ENCODE data around the gene COX7A2L.
"Not testable (repeated sequence)": the region's sequence is repeated elsewhere in the genome, so short reads cannot be mapped to it uniquely, and the experiment has no call there.

COX7A2L gene

DNA sequence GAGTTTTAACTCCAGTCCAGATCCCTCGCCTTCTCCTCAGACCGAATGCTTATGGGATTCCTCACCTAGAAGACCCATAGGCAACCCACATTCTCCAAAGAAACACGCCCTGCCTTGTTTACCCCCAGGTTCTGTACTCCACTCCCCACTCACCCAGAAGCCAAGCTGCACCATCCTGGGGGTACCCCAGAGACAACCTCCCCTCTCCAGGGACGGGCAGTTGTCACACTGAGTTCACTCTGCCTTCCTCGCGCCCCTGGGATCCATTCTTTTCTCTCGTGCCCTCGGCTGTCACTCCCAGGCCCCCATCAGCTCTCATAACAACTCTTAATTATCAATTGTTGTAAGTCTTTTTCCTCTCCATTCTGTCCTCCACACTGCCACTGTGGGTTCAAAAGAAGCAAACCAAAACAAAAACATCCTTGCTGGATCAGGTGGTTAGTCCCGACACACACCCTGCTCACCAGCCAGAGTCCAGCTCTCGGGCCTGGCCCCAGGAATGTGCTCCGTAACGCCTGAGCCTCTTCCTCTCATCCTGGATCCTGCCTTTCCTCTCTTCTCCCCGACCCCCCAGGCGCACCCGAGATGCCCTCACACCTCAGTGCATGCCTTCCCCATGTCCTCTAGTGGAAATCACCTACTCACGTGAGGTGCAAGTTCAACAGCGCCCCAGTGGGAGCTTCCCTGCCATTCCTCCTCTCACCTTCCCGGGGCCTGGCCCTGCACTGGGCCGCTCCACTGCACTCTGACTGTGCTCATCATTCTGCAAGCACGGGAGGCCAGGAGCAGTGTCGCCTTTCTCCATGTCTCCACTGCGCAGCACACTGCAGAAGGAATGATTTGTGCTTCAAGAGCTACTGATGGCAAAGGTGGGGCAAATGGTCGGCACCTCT, 20.7 kb downstream of the COX7A2L start:
- FAIRE-seq (peak; percentile 13), DNase-seq (ENCODE audit: low spot score) (no peak)

GRCh38 chr2:42339191-42339912, 21.7 kb downstream of the COX7A2L start:
- no peak for DNase-seq (ENCODE audit: low spot score)
- FAIRE-seq = no peak

GRCh38 chr2:42338567-42339190, 22.3 kb downstream of the COX7A2L start:
- FAIRE-seq (no peak), DNase-seq (ENCODE audit: low spot score) (no peak)

DNA sequence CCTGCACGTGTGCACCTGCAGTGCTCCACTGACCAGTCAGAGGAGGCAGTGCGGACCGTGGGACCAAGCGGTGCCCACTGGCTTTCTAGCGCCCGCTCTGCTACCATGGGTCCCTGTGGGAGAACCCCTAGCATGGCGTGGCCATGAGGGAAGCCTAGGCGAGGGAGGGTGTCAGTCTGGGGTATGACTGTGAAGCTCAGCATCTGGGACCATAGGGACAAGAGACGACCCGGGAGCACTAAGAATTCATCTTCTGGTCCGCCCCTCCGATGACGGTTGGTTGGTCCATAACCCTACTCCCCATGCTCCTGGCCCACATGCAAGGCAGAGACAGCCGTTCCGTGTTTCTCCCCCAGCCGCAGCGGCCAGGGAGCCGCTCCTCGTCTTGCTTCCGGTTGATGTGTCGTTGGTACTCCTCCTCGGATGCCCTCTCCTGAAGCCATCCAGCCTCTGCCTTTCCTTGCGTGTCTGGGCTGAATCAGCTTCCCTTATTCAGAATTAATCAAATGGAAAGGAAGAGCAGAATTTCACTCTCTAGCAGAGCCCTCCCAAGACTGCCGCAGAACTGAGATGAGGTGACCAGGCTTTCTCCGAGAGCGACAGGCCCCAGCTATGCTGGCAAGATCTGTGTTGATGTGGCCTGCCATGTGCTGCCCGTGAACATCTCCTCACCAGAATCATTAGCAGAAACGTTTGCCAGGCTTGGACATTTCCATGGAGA, 23.0 kb downstream of the COX7A2L start:
- DNase-seq (ENCODE audit: low spot score) (no peak), FAIRE-seq (no peak)

DNA sequence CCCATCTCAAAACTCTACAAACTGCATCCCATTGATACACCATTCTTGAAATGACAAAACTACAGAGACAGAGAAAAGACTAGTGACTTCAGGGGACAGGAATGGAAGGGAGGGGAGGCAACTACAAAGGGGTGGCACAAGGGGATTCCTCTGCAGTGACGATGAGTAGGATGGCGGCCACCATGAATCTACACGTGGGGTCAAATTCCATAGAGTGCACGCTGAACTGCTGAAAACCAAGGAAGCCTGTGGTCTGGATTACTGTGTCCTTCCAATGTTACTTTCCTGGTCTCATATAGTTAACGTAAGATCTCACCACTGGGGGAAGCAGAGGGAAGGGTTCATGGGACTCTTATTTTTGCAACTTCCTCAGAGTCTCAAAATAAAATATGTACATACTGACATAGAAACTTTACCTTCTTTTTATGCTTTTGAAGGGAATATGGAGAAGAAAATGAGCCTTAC, 23.6 kb downstream of the COX7A2L start:
- FAIRE-seq (no peak), DNase-seq (ENCODE audit: low spot score) (no peak)

- FAIRE-seq (no peak), DNase-seq (ENCODE audit: low spot score) (no peak)
These were observed 24.6 kb downstream of the COX7A2L start for GRCh38 chr2:42336361-42336965.

DNA sequence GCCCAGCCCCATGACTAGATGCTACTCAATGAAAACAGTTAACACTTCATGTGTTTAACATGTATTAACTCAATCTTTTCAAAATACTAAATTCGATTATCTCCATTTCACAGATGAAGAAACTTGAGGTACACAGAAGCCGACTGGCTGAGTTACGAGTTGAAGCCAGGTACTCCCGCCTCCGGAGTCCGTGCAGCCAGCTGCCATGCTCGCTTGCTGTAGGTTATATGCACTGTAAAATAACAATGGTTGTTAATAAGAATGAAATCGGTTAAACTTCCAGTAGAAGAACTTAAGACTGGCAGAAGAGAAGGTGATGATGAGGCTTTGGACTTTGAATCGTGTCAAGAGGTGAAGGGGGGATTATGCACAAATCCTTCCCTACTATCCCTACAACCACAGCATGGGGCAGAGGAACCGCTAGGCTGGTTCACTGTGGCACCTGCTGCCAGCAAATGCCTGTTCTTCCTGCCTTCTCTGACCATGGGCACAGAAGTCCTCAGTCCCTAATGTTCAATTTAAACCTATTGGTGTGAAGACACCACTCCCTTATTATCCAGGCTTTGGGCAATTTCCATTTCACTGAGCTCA, 25.4 kb downstream of the COX7A2L start:
- DNase-seq (ENCODE audit: low spot score) = no peak
- FAIRE-seq = no peak

GRCh38 chr2:42334865-42335264, 26.2 kb downstream of the COX7A2L start:
- not testable (repeated sequence) for DNase-seq (ENCODE audit: low spot score); FAIRE-seq

- no peak for FAIRE-seq
- no peak for DNase-seq (ENCODE audit: low spot score)
These were observed 26.8 kb downstream of the COX7A2L start for GRCh38 chr2:42334220-42334619.

DNA sequence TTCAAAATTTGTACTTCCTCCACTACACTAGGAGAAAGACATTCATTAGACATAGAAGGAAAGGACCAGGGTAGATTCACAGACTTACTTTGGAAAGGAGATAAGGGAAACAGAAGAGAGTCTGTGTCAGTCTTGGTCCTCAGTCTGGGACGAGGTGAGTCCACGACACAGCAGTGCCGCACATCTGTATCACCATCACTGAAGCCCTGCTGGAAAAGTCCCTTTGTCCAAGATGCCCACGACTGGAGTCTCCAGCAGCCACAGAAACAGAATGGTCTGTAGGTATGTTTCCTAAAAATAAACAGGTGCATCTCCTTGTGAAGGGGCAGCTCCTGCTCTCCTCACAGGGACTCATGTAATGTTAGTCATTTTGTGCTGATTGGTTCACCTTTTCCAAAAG, 27.4 kb downstream of the COX7A2L start:
- no peak for FAIRE-seq

DNA sequence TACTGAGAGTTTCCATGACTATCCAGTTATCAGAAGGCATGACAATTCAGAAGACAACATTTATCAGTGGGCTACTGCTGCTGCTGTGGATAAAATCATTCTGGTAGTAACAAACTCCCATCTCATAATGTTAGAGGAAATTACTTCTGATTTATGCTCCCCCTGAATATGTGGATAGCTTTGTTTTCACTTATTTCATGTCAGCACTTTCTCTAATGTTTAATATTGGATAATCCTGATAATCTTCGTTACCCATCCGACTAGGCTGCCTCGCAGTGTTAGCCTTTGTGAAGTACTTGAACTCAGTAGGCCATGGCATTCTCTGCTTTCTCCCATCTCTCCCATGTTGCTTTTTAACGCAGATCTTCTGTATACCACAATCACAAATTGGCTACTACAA, 28.4 kb downstream of the COX7A2L start:
- FAIRE-seq = no peak
- no peak for DNase-seq (ENCODE audit: low spot score)

More for the DNA sequence above, 27.4 kb downstream of the COX7A2L start:
- DNase-seq (ENCODE audit: low spot score) = no peak

- DNase-seq (ENCODE audit: low spot score) = no peak
- no peak for FAIRE-seq
These were observed 29.3 kb downstream of the COX7A2L start for GRCh38 chr2:42331569-42332284.

- no peak for FAIRE-seq
- no peak for DNase-seq (ENCODE audit: low spot score)
These were observed 31.3 kb downstream of the COX7A2L start for GRCh38 chr2:42329736-42330135.

DNA sequence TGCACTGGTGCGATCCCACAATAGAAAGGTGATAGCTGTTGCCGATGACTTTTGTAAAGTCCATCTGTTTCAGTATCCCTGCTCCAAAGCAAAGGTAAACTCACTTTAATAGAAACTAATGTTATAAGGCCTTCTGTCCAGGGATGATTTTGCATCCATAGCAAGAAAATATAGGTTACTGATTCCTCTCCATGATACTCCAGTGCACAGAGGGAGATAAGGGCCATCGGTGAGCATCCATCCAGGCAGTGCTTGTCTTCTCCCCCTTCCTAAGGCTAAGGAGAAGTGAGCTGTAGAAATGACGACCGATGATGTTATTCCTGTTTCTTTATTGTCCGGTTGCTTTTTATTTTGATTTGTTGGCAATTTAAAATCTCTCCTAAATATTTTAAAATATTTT, 32.1 kb downstream of the COX7A2L start:
- no peak for DNase-seq (ENCODE audit: low spot score)
- FAIRE-seq = no peak

- FAIRE-seq (no peak), DNase-seq (ENCODE audit: low spot score) (no peak)
These were observed 32.7 kb downstream of the COX7A2L start for GRCh38 chr2:42328148-42328833.

- DNase-seq (ENCODE audit: low spot score) (no peak), FAIRE-seq (no peak)
These were observed 33.9 kb downstream of the COX7A2L start for GRCh38 chr2:42327125-42327524.

GRCh38 chr2:42325609-42326008, 35.4 kb downstream of the COX7A2L start:
- FAIRE-seq = no peak
- DNase-seq (ENCODE audit: low spot score) = no peak

GRCh38 chr2:42324949-42325348, 36.1 kb downstream of the COX7A2L start:
- FAIRE-seq (no peak), DNase-seq (ENCODE audit: low spot score) (no peak)

DNA sequence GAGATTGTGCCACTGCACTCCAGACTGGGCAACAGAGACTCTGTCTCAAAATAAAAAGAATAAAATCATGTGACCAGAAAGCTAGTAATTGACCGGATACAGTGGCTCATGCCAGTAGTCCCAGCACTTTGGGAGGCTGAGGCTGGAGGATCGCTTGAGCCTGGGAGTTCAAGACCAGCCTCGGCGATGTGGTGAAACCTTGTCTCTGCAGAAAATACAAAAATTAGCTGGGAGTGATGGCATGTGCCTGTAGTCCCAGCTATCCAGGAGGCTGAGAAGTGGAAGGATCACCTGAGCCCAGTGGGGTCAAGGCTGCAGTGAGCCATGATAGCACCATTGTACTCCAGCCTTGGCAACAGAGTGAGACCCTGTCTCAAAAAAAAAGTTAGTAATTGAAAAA, 36.8 kb downstream of the COX7A2L start:
- no peak for DNase-seq (ENCODE audit: low spot score)
- FAIRE-seq = no peak
